Mesenchymal stem cell (in vitro differentiated cells and primary cell): ENCODE data around the gene IFIT2.

Experiments
- DNase-seq: peaks from one replicate; pipeline ENCODE4 v3.0.0-alpha.2; 2013
- H2AFZ ChIP-seq: one replicate; pipeline ENCODE4 v1.6.1; 2013; ENCODE audit warnings: low read depth, mild to moderate bottlenecking, control low read depth, inconsistent platforms, low read length, moderate library complexity
- H2AK5ac ChIP-seq: 2 replicates; pipeline ENCODE4 v1.6.1; 2013; ENCODE audit warnings: low read length, moderate library complexity, mild to moderate bottlenecking, inconsistent platforms; ENCODE audit not compliant: severe bottlenecking
- H2BK120ac ChIP-seq: one replicate; pipeline ENCODE4 v1.6.1; 2013; ENCODE audit warnings: low read depth, mild to moderate bottlenecking, inconsistent platforms, low read length, moderate library complexity
- H2BK12ac ChIP-seq, 2 experiments: one replicate each; pipeline ENCODE4 v1.6.1; 2013; ENCODE audit warnings: inconsistent platforms in 2 of 2, low read length in 2 of 2, mild to moderate bottlenecking in 2 of 2, moderate library complexity in 2 of 2, control low read depth in 1 of 2
- H2BK15ac ChIP-seq: one replicate; pipeline ENCODE4 v1.6.1; 2013; ENCODE audit warnings: mild to moderate bottlenecking, low read depth, inconsistent platforms; ENCODE audit not compliant: poor library complexity, severe bottlenecking
- H2BK5ac ChIP-seq: 2 replicates; pipeline ENCODE4 v1.6.1; 2013; ENCODE audit warnings: low read depth, mild to moderate bottlenecking, low read length, control low read depth, inconsistent platforms; ENCODE audit not compliant: poor library complexity, severe bottlenecking
- H3K14ac ChIP-seq, 2 experiments: one replicate each; pipeline ENCODE4 v1.6.1; 2013; ENCODE audit warnings: inconsistent platforms in 2 of 2, low read length in 2 of 2, control low read depth in 1 of 2, mild to moderate bottlenecking in 1 of 2, moderate library complexity in 1 of 2
- H3K18ac ChIP-seq, 2 experiments: one replicate each; pipeline ENCODE4 v1.6.1; 2013; ENCODE audit warnings: inconsistent platforms in 2 of 2, low read length in 2 of 2, control low read depth in 1 of 2, low read depth in 1 of 2, mild to moderate bottlenecking in 1 of 2
- H3K23ac ChIP-seq, 2 experiments: one replicate each; pipeline ENCODE4 v1.6.1; 2013; ENCODE audit warnings: inconsistent platforms in 2 of 2, low read length in 2 of 2, mild to moderate bottlenecking in 2 of 2, moderate library complexity in 2 of 2, control low read depth in 1 of 2
- H3K27ac ChIP-seq: 2 replicates; pipeline ENCODE4 v1.5.1; 2013; ENCODE audit warnings: mild to moderate bottlenecking, moderate library complexity, low read length, control low read depth, inconsistent platforms; ENCODE audit not compliant: poor library complexity, severe bottlenecking
- H3K27me3 ChIP-seq, 2 experiments: 2 replicates each; pipeline versions ENCODE4 v1.6.1 to v1.7.0; 2013; ENCODE audit warnings: low read length in 2 of 2, mild to moderate bottlenecking in 2 of 2, moderate library complexity in 2 of 2, control low read depth in 1 of 2, inconsistent platforms in 1 of 2; ENCODE audit not compliant: control insufficient read depth in 1 of 2, insufficient read depth in 1 of 2
- H3K36me3 ChIP-seq, 2 experiments: 2 replicates each; pipeline versions ENCODE4 v1.6.1 to v1.7.0; 2013; ENCODE audit warnings: low read length in 2 of 2, control low read depth in 1 of 2, inconsistent platforms in 1 of 2, low read depth in 1 of 2, mild to moderate bottlenecking in 1 of 2; ENCODE audit not compliant: insufficient read depth in 2 of 2, control insufficient read depth in 1 of 2
- H3K4ac ChIP-seq, 2 experiments: one replicate each; pipeline ENCODE4 v1.6.1; 2013; ENCODE audit warnings: inconsistent platforms in 2 of 2, low read length in 2 of 2, mild to moderate bottlenecking in 2 of 2, moderate library complexity in 2 of 2, control low read depth in 1 of 2, low read depth in 1 of 2
- H3K4me1 ChIP-seq: 2 replicates; pipeline ENCODE4 v1.6.1; 2013; ENCODE audit warnings: low read depth, low read length, control low read depth; ENCODE audit not compliant: control insufficient read depth, insufficient read depth
- H3K4me2 ChIP-seq: 2 replicates; pipeline ENCODE4 v1.6.1; 2013; ENCODE audit warnings: low read length, mild to moderate bottlenecking, inconsistent platforms; ENCODE audit not compliant: poor library complexity, severe bottlenecking
- H3K4me3 ChIP-seq, 2 experiments: 2 replicates each; pipeline versions ENCODE4 v1.5.1 to v1.7.0; 2013; ENCODE audit warnings: low read length in 2 of 2, mild to moderate bottlenecking in 2 of 2, control low read depth in 1 of 2, low read depth in 1 of 2; ENCODE audit not compliant: insufficient read depth in 1 of 2
- H3K79me1 ChIP-seq: replicated peaks from 2 replicates; pipeline ENCODE4 v1.6.1; 2013; ENCODE audit warnings: mild to moderate bottlenecking, control low read depth, low read length, inconsistent platforms; ENCODE audit not compliant: poor library complexity, severe bottlenecking
- H3K9ac ChIP-seq: 2 replicates; pipeline ENCODE4 v1.7.0; 2013; ENCODE audit warnings: mild to moderate bottlenecking, low read length, moderate library complexity
- H3K9me3 ChIP-seq: 2 replicates; pipeline ENCODE4 v1.7.0; 2013; ENCODE audit warnings: mild to moderate bottlenecking, low read length; ENCODE audit not compliant: control insufficient read depth
- H4K8ac ChIP-seq: one replicate; pipeline ENCODE4 v1.6.1; 2013; ENCODE audit warnings: inconsistent platforms, mild to moderate bottlenecking, low read length, moderate library complexity
- H4K91ac ChIP-seq: one replicate; pipeline ENCODE4 v1.6.1; 2013; ENCODE audit warnings: mild to moderate bottlenecking, low read length, inconsistent platforms
- WGBS: methylation state at CpG from one replicate; pipeline ENCODE4 v1.1.7; 2013; ENCODE audit warnings: mixed read lengths; 5-methylcytosine and 5-hydroxymethylcytosine counted together

Gene IFIT2

GRCh38 chr10:89262086-89263051, 39.5 kb upstream of the IFIT2 start:
- H3K23ac ChIP-seq: no peak overlapping the region
- no peak overlapping the region for H4K8ac ChIP-seq
- H2BK15ac ChIP-seq: no peak overlapping the region
- no peak overlapping the region for H2BK5ac ChIP-seq
- H3K27ac ChIP-seq: no peak overlapping the region
- WGBS: 94% methylated on average over 3 of the region's 5 CpGs
- no peak overlapping the region for H3K4me3 ChIP-seq
- H3K18ac ChIP-seq: no peak overlapping the region
- no peaks in the 10 kb centered on the region for H3K36me3 ChIP-seq
- H3K9ac ChIP-seq: peak overlapping the region; percentile 18
- no peaks in the 10 kb centered on the region for H3K9me3 ChIP-seq
- no peak for DNase-seq
- no peak overlapping the region for H3K4ac ChIP-seq
- H2BK12ac ChIP-seq: no peak overlapping the region
- no peak overlapping the region for H3K4me2 ChIP-seq
- H4K91ac ChIP-seq: no peak overlapping the region
- no peak overlapping the region for H2AFZ ChIP-seq
- H3K4me1 ChIP-seq: peaks cover 5% of the 10 kb centered on the region
- H3K27me3 ChIP-seq: no peaks in the 10 kb centered on the region
- no peak overlapping the region for H3K14ac ChIP-seq
- no peak overlapping the region for H2AK5ac ChIP-seq
- no peaks in the 10 kb centered on the region for H3K79me1 ChIP-seq
- no peak overlapping the region for H2BK120ac ChIP-seq

GRCh38 chr10:89263091-89263490, 38.8 kb upstream of the IFIT2 start:
- Histone ChIP-seq H4K91ac (no peak overlapping the region), H2AFZ (no peak overlapping the region), H3K9me3 (no peaks in the 10 kb centered on the region), H2BK15ac (no peak overlapping the region), H3K23ac (no peak overlapping the region), H3K79me1 (no peaks in the 10 kb centered on the region), H3K9ac (peak overlapping the region; percentile 18), H4K8ac (no peak overlapping the region), H3K4me3 (no peak overlapping the region), H3K4ac (no peak overlapping the region), H3K4me1 (peaks cover 5% of the 10 kb centered on the region), H2AK5ac (no peak overlapping the region), H3K18ac (no peak overlapping the region), H3K4me2 (no peak overlapping the region), H3K36me3 (no peaks in the 10 kb centered on the region), H3K27ac (no peak overlapping the region), H2BK5ac (no peak overlapping the region), H3K14ac (no peak overlapping the region), H3K27me3 (no peaks in the 10 kb centered on the region), H2BK12ac (no peak overlapping the region), H2BK120ac (no peak overlapping the region)
- DNase-seq: no peak
- WGBS: 80% methylated on average over 1 of the region's 1 CpG

- no peak for DNase-seq
- H4K8ac ChIP-seq: peak overlapping the region; percentile 12
- H3K23ac ChIP-seq: no peak overlapping the region
- no peak overlapping the region for H2BK5ac ChIP-seq
- H3K9ac ChIP-seq: no peak overlapping the region
- no peak overlapping the region for H2AFZ ChIP-seq
- H3K9me3 ChIP-seq: no peaks in the 10 kb centered on the region
- no peak overlapping the region for H3K27ac ChIP-seq
- peaks cover 5% of the 10 kb centered on the region for H3K4me1 ChIP-seq
- H4K91ac ChIP-seq: peak overlapping the region; percentile 52
- H2BK15ac ChIP-seq: no peak overlapping the region
- no peaks in the 10 kb centered on the region for H3K79me1 ChIP-seq
- H3K18ac ChIP-seq: no peak overlapping the region
- no peak overlapping the region for H3K4me3 ChIP-seq
- no peak overlapping the region for H2AK5ac ChIP-seq
- no peak overlapping the region for H3K4me2 ChIP-seq
- no peak overlapping the region for H3K14ac ChIP-seq
- H2BK120ac ChIP-seq: no peak overlapping the region
- H3K36me3 ChIP-seq: no peaks in the 10 kb centered on the region
- H2BK12ac ChIP-seq: no peak overlapping the region
- 92% methylated on average over 1 of the region's 1 CpG for WGBS
- H3K27me3 ChIP-seq: no peaks in the 10 kb centered on the region
- no peak overlapping the region for H3K4ac ChIP-seq
Measured at GRCh38 chr10:89263531-89263930, 38.3 kb upstream of the IFIT2 start.

- 59% methylated on average over 1 of the region's 1 CpG for WGBS
- H2BK15ac ChIP-seq: no peak overlapping the region
- H3K14ac ChIP-seq: no peak overlapping the region
Measured at GRCh38 chr10:89266721-89267453, 35.0 kb upstream of the IFIT2 start.

More at GRCh38 chr10:89266721-89267453, 35.0 kb upstream of the IFIT2 start:
- Histone ChIP-seq H2AFZ (no peak overlapping the region), H3K18ac (no peak overlapping the region), H4K8ac (no peak overlapping the region), H2AK5ac (no peak overlapping the region), H3K4me2 (no peak overlapping the region), H3K23ac (no peak overlapping the region), H3K79me1 (no peaks in the 10 kb centered on the region), H3K9ac (peak overlapping the region; percentile 20), H2BK5ac (no peak overlapping the region), H3K9me3 (no peaks in the 10 kb centered on the region), H3K4ac (no peak overlapping the region), H3K27me3 (no peaks in the 10 kb centered on the region), H3K27ac (no peak overlapping the region), H3K36me3 (no peaks in the 10 kb centered on the region), H3K4me1 (peaks cover 3% of the 10 kb centered on the region), H2BK120ac (no peak overlapping the region), H4K91ac (no peak overlapping the region), H2BK12ac (no peak overlapping the region), H3K4me3 (no peak overlapping the region)
- DNase-seq: no peak
